Chondrocyte (in vitro differentiated cells): Measurements from ENCODE around the gene PEPD. TPM values are rescaled to one million over a fixed set of nuclear protein-coding genes. Genes with fewer than 3 reads are reported as not detected.

Experiments
- DNase-seq: peaks from one replicate; pipeline ENCODE4 v3.0.0; 2021; ENCODE audit warnings: mixed read lengths, low spot score
- H3K27ac Mint-ChIP-seq: one replicate; pipeline ENCODE4 v1.8.0; 2021; ENCODE audit warnings: mild to moderate bottlenecking, moderate library complexity, mixed read lengths; ENCODE audit not compliant: unreplicated experiment
- H3K27me3 Mint-ChIP-seq: 2 replicates; pipeline ENCODE4 v1.8.0; 2021; ENCODE audit warnings: low read depth, mixed read lengths
- H3K36me3 Mint-ChIP-seq: 2 replicates; pipeline ENCODE4 v1.8.0; 2021; ENCODE audit warnings: low read depth, mixed read lengths
- H3K4me1 Mint-ChIP-seq: 2 replicates; pipeline ENCODE4 v1.8.0; 2021; ENCODE audit warnings: low read depth, mild to moderate bottlenecking, mixed read lengths
- H3K4me3 Mint-ChIP-seq: one replicate; pipeline ENCODE4 v1.8.0; 2021; ENCODE audit warnings: mild to moderate bottlenecking, moderate library complexity, mixed read lengths; ENCODE audit not compliant: unreplicated experiment
- H3K9me3 Mint-ChIP-seq: 2 replicates; pipeline ENCODE4 v1.8.0; 2021; ENCODE audit warnings: low read depth, mixed read lengths
- CTCF ChIP-seq: fragments of 200-600 bp; sonication (generic); IDR thresholded peaks from 2 replicates; pipeline ENCODE4 v1.5.0; 2021; ENCODE audit warnings: antibody characterized with exemption, mild to moderate bottlenecking, moderate library complexity
- total RNA-seq: library from RNA; stranded (reverse); gene quantifications from 3 replicates; pipeline ENCODE4 v1.2.1, GENCODE V29; 2021

The PEPD gene
- total RNA-seq, 1 donor from 2014 or later: 55.6 TPM

DNA sequence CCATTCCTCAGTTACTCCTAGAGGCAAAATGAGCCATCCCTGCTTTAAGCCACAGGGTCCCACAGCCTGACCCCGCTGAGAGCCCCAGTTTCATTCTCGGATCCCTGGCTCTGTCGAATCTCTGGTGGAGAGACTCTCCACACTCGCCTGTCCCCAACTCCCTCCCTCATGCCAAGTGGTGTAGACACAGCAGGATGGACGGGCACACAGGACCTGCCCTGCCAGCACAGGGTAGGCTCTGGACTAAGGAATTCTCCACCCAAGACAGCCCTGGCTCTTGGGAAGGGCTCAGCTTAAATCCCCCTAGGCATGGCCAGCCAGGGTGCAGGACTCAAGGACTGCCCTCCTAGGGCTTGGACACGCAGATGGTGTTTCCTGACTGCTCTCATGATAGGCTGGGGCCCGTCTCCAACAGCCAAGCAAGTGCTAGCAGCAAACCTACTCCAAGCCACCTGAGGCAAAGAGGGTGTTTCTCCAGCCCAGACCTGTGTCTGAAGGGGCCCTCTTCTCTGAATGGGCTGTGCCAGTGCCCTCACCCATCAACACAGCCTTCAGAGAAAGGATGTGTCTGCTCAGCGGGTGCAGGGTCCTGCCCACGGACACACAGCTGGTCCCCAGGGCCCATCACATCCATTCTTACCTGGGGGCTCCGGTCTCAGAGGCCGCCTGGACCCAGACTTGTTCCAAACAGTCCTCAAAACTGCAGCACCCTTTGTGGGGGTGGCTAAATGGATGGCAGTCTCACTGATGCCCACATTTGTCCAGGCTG is 65.3 kb downstream of the PEPD start:
- Mint-ChIP-seq H3K4me3 (no peak overlapping the region), H3K4me1 (no peaks in the 10 kb centered on the region), H3K27me3 (no peaks in the 10 kb centered on the region), H3K36me3 (peaks cover 1% of the 10 kb centered on the region), H3K9me3 (no peaks in the 10 kb centered on the region), H3K27ac (no peak overlapping the region)
- TF ChIP-seq CTCF: no peak
- peak; percentile 68 for DNase-seq

- TF ChIP-seq CTCF: no peak
- no peaks in the 10 kb centered on the region for H3K4me1 Mint-ChIP-seq
- H3K27me3 Mint-ChIP-seq: no peaks in the 10 kb centered on the region
- H3K27ac Mint-ChIP-seq: no peak overlapping the region
- H3K9me3 Mint-ChIP-seq: no peaks in the 10 kb centered on the region
- H3K4me3 Mint-ChIP-seq: no peak overlapping the region
- H3K36me3 Mint-ChIP-seq: peaks cover 1% of the 10 kb centered on the region
- DNase-seq: no peak
Measured at GRCh38 chr19:33453265-33453664, 68.3 kb downstream of the PEPD start.

GRCh38 chr19:33450689-33451088 is 70.9 kb downstream of the PEPD start:
- TF ChIP-seq CTCF: no peak
- Mint-ChIP-seq H3K9me3 (no peaks in the 10 kb centered on the region), H3K27ac (no peak overlapping the region), H3K4me3 (no peak overlapping the region), H3K36me3 (peaks cover 1% of the 10 kb centered on the region), H3K4me1 (no peaks in the 10 kb centered on the region), H3K27me3 (no peaks in the 10 kb centered on the region)
- no peak for DNase-seq

- no peak for TF ChIP-seq CTCF
- peak; percentile 62 for DNase-seq
- peaks cover 1% of the 10 kb centered on the region for H3K36me3 Mint-ChIP-seq
- H3K27ac Mint-ChIP-seq: no peak overlapping the region
- no peaks in the 10 kb centered on the region for H3K4me1 Mint-ChIP-seq
- H3K4me3 Mint-ChIP-seq: no peak overlapping the region
- H3K9me3 Mint-ChIP-seq: no peaks in the 10 kb centered on the region
- no peaks in the 10 kb centered on the region for H3K27me3 Mint-ChIP-seq
Measured at GRCh38 chr19:33449799-33450198, 71.8 kb downstream of the PEPD start.

- Mint-ChIP-seq H3K4me1 (no peaks in the 10 kb centered on the region), H3K4me3 (no peak overlapping the region), H3K36me3 (peaks cover 1% of the 10 kb centered on the region), H3K9me3 (no peaks in the 10 kb centered on the region), H3K27me3 (no peaks in the 10 kb centered on the region), H3K27ac (no peak overlapping the region)
- TF ChIP-seq CTCF: no peak
- DNase-seq: peak; percentile 66
Measured at GRCh38 chr19:33448159-33448516, 73.5 kb downstream of the PEPD start.
